GM12801 (cell line): Measurements from ENCODE around the gene SYCP2L.

ENCODE experiments used
- CTCF ChIP-seq: IDR thresholded peaks from one replicate; pipeline ENCODE4 v1.5.1; 2011; ENCODE audit warnings: control low read depth; ENCODE audit not compliant: insufficient read length; ENCODE audit errors: extremely low read depth

SYCP2L gene

GRCh38 chr6:10964684-10965083 lies 77.8 kb downstream of the SYCP2L start:
- no peak for TF ChIP-seq CTCF

- no peak for TF ChIP-seq CTCF
These were observed 81.9 kb downstream of the SYCP2L start for GRCh38 chr6:10968776-10969175.

DNA sequence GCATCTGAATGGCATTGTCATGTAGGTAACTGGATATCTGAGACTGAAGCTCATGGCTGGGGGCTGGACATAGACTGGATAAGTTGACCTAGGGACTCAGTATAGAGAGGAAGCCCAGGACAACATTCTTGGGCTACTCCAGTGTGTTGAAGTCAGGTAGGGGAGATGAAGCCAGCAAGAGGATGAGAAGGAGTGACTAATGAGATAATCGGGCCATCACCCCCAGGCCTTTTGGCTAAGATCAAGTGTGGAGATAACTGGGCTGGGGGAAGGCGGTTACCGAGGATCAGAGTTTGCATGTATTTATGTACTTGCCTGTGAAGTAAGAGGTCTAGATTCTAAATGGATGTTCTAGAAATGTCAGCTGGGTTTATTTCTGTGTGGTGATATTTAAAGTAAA lies 83.9 kb downstream of the SYCP2L start:
- no peak for TF ChIP-seq CTCF

DNA sequence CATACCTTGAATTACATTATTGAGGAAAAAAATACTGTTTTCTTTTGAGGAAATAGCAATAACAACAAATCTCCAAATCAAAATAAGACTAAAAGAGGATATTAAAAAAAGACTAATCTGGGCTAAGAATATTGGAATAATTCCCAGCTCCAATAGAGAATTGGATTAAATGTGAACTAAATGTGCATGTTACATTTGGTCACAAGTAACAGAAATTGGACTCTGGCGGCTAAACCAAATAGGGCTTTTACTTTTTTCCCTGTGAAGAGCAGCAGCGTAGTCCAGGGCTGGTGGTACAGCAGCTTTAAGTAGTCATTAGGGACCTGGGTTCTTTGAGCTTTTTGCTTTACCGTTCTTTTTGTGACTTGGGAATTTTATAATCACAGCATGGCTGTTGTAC lies 85.3 kb downstream of the SYCP2L start:
- no peak for TF ChIP-seq CTCF

DNA sequence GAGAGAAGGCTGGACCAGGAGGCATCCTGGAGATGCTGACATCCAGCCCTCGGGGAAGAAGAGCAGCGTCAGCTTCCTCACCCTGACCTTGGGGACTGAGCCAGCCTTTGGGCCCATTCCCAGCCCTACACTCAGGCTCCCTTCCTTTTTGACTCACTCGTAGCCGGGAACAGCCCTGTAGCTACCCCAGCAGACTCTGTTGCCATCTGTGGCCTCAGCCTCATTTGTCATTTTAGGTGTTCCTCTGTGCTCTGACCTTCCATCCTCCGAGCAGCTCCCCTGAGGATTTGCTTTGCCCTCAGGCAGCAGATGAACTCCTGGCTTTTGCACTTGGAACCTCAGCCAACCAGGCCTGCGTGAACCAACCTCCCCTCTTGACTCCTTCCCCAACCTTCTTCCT lies 89.7 kb downstream of the SYCP2L start:
- TF ChIP-seq CTCF: no peak

GRCh38 chr6:10977231-10977968 lies 90.5 kb downstream of the SYCP2L start:
- no peak for TF ChIP-seq CTCF

- TF ChIP-seq CTCF: no peak
These were observed 92.8 kb downstream of the SYCP2L start for GRCh38 chr6:10979603-10980002.
